8988T (cell line): ENCODE measurements around the gene LITAFD.

Experiments used
- DNase-seq: peaks from one replicate; pipeline ENCODE4 v3.0.0; 2011

The LITAFD gene

DNA sequence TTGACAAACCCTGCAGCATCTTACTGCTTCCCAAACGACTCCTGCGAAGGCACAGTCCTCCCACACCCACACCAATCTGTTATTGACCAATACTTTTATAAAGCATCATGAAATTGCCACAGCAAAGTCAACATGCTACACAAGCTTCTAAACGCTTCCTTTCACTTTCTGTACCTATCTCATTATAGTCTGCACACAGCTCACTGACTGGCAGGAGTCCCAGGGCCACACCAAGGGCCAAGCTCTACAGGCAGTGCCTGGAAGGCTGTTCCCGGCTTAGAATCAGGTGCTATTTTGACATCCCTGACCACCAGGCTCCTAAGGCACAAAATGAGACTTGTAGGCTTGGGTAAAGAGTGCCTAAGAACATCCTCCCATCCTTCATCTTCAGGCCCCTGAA is 42.1 kb downstream of the LITAFD start:
- DNase-seq: no peak

DNA sequence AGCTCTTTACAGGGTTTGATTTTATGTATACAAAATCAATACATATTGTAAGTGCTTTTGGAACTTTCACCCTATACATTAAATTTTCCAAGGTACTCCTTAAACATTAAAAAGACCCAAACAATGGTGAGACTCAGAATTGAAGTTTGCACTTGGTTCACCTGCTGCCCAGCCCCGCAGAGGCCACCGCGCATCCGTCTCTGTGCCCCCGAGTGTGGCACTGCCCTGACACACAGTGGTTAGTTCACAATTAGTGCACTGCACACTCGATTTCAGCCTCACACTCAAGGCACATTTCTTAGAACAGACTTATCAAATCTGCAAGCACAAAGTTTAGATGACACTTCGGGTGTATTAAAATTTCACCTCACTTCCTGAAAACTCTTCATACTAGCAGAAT is 43.3 kb downstream of the LITAFD start:
- no peak for DNase-seq

DNA sequence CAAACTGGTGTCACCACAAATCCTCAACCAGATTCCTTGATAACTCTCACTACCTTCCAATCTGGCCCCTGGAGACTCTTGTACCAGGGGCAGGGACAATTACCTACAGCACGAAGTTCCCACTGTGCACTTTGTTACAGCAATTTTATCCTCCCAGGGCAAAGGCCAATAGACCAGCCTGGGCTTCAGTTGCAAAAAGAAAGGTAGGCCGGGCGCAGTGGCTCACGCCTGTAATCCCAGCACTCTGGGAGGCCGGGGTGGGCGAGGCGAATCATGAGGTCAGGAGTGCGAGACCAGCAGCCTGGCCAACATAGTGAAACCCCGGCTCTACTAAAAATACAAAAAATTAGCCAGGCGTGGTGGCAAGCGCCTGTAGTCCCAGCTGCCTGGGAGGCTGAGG is 44.7 kb downstream of the LITAFD start:
- no peak for DNase-seq

DNA sequence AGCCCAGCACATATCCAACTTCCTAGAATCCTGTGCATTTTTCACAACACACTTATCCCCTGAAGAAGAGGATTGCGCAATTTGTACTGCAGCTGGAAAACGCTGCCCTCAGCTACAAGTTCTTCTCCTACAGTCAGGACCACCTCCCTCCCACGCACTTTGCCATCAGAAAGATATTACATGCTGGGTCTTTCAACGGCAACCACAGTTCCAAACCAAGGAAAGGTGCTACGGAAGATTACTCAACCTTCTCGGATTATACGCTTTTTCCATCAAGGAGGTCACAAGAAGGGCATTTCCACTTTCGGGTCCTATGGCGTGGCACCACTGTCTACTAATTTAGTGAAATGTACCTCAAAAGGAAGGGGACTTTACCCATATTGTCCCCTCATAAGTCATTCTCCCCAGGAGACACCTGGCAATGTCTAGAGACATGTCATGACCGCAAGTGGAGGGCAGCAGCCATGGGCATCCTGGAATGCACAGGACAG is 46.4 kb downstream of the LITAFD start:
- DNase-seq: no peak

DNA sequence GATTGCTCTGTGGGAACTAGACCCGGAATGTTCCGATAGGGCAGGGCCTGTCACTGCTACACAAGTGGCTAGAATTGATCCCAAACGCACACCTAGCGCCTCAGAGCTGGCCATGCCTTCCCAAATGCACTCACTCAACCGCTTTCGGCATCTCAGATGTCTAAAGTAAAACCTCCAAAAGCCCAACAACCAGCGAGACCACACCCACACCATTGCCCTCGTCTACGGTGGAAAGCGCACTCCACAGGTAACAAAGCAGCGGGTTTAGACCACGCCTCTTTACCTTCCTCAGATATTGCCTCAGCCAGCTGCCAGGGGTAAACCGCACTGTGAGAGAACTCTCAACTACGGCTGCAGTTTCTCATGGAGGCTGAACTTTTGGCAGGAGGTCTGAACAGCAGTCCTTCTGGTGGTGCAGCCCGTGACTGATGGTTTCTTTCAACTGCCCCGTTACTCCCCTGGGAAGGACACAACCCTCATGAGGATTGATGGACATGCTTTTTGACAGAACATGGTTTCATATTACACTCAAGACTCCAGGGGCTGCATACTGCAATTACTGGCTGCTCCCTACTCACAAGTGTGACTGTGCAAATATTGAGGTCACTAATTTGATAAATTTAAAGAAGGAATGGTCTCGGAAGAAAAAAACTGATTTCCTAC is 47.1 kb downstream of the LITAFD start:
- DNase-seq: no peak

DNA sequence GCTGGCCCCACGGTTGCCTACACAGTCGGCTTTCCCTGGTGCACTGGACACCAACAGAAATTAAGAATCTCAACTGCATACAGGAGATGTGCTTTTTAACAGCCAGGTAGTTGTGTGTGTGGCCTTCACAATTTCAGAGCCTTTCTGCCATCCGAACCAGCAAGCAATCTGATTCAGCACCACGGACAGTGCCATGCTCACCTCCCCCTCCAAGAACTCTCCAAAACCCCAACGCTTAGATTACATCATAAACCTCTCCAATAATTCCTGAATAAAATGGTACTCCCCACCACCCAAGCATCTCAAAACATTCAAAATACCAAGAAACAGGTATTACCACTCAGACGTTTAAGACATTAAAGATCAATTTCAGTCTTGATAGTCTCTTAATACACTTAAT is 49.7 kb downstream of the LITAFD start:
- DNase-seq: no peak

DNA sequence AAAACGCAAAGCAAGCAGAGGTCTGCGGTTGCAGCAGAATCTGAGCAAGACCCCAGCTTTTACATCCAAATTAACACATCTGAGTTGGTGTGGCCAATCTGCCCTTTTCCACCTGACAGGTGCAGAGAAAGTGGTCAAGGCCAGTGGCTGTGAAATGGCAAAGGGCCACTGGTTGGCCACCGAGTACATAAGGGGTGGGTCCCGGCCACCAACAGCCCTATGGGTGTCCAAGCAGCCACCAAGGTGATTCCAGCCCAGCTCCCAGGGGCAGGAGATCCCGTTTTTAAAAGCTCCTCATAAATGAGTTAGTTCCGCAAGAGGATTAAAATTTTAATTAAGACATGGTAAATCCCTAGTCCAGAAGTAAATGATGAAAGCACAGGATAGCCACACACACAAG is 52.5 kb downstream of the LITAFD start:
- no peak for DNase-seq
